ENCODE data around the gene CLTA.

- peak in 1 of 2 donors; percentile 16 for TF ChIP-seq POLR2A (IDR thresholded peaks at IDR 0.05)
- no peak for TF ChIP-seq CTCF (IDR thresholded peaks at IDR 0.05)
Observed at GRCh38 chr9:36163786-36164170, 26.9 kb upstream of the CLTA start.

All from gastroesophageal sphincter (tissue), 3 donors.